Stimulated activated naive CD8-positive, alpha-beta T cell treated with anti-CD3 and anti-CD28 coated beads, Interleukin-15, Interleukin-2, amounts not matched to agents 100 ng/mL and 50 ng/mL, for 24 hours (primary cell): ENCODE results near the gene SPHK1.
A peak's percentile ranks its signal among the peaks of the same experiment; 100 is the strongest.

Source experiments
- H3K27ac Mint-ChIP-seq: one replicate; pipeline ENCODE4 v1.8.0; 2021; ENCODE audit warnings: mild to moderate bottlenecking, mixed read lengths
- H3K27me3 Mint-ChIP-seq: one replicate; pipeline ENCODE4 v1.8.0; 2021; ENCODE audit warnings: mixed read lengths
- H3K36me3 Mint-ChIP-seq: one replicate; pipeline ENCODE4 v1.8.0; 2021; ENCODE audit warnings: low read depth, mixed read lengths
- H3K4me1 Mint-ChIP-seq: one replicate; pipeline ENCODE4 v1.8.0; 2021; ENCODE audit warnings: low read depth, mixed read lengths
- H3K4me3 Mint-ChIP-seq: one replicate; pipeline ENCODE4 v1.8.0; 2021; ENCODE audit warnings: mild to moderate bottlenecking, mixed read lengths
- H3K9me3 Mint-ChIP-seq: one replicate; pipeline ENCODE4 v1.8.0; 2021; ENCODE audit warnings: mixed read lengths

The SPHK1 gene

DNA sequence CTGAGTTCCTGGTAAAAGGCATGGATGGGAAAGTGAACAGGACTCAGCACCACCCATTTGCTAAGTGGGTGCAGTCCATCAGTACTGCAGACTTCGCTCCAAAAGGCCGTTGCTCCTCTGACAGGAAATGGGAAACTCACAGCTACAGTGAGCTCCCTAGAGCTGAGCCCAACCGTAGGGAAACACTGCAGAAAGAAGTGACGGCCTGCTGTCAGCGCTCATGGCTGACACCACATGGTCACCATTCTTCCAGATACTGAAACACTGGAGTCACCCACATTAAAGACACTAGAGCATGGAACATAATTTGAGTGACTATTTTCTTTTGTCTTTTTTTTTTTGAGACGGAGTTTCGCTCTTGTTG lies 36.6 kb downstream of the SPHK1 start:
- Mint-ChIP-seq H3K4me1 (peaks cover 36% of the 10 kb centered on the region), H3K4me3 (no peak overlapping the region), H3K27me3 (no peaks in the 10 kb centered on the region), H3K9me3 (no peaks in the 10 kb centered on the region), H3K27ac (no peak overlapping the region), H3K36me3 (peaks cover 27% of the 10 kb centered on the region)

GRCh38 chr17:76422406-76422805 lies 38.0 kb downstream of the SPHK1 start:
- Mint-ChIP-seq H3K4me1 (peaks cover 47% of the 10 kb centered on the region), H3K36me3 (peaks cover 23% of the 10 kb centered on the region), H3K27ac (no peak overlapping the region), H3K27me3 (no peaks in the 10 kb centered on the region), H3K9me3 (no peaks in the 10 kb centered on the region), H3K4me3 (no peak overlapping the region)

DNA sequence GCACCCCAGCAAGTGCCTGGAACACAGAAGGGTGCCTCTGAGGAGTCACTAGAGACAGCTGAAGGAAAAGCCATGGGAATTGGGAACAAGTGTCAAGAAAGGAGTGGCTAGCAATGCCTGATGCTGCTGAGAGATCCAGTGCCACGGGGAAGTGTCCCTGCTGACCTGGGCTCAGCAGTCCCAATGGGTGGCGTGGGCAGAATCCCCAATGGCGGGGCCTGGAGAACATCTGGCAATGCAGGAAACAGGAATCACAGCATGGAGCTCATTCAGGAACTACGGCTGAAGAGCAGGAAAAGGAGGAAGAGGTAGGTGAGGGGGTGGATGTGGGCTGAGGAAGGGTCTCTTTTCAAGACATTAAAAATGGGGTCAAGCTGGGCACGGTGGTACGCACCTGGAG lies 38.5 kb downstream of the SPHK1 start:
- no peak overlapping the region for H3K4me3 Mint-ChIP-seq
- H3K27ac Mint-ChIP-seq, result peak overlapping the region; percentile 75
- H3K27me3 Mint-ChIP-seq, result no peaks in the 10 kb centered on the region
- peaks cover 18% of the 10 kb centered on the region for H3K36me3 Mint-ChIP-seq
- no peaks in the 10 kb centered on the region for H3K9me3 Mint-ChIP-seq
- peaks cover 47% of the 10 kb centered on the region for H3K4me1 Mint-ChIP-seq

GRCh38 chr17:76426853-76427252 lies 42.4 kb downstream of the SPHK1 start:
- no peak overlapping the region for H3K27ac Mint-ChIP-seq
- no peaks in the 10 kb centered on the region for H3K27me3 Mint-ChIP-seq
- H3K4me1 Mint-ChIP-seq, result peaks cover 58% of the 10 kb centered on the region
- no peak overlapping the region for H3K4me3 Mint-ChIP-seq
- no peaks in the 10 kb centered on the region for H3K9me3 Mint-ChIP-seq
- peaks cover 22% of the 10 kb centered on the region for H3K36me3 Mint-ChIP-seq

DNA sequence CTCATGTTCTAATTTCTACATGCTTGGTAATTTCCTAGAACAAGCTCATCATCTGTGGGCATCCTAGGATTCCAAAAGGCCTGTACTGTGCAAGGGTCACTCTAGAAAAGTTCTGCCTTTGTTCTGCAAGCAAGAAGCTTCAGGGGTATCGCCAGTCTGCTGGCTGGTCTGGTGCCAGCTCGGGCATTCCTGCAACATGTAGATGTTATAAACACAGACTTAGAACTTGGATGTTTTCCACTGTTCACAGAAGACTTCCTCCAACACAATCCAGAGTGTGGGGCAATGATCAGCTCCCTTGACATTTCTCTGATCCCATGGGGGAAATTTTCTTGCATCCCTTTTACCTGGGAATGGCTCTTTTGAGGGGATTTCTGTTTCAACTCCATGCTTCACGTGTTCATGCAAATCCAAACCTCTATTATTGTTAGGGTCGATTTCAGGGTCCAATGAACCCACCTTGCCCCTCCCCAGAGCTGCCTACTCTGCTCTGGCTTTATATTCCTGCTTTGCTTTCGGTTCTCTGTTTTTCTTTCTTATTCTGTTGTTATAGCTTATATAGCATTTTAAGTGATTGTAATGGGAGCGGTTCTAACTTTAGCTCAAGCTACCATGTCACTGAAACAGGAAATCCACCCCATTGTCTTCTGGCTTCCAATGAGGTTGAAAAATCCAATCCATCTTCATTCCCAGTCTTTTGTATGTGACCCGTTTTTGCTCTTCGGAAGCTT lies 43.3 kb downstream of the SPHK1 start:
- Mint-ChIP-seq H3K9me3 (no peaks in the 10 kb centered on the region), H3K4me1 (peaks cover 62% of the 10 kb centered on the region), H3K27ac (no peak overlapping the region), H3K27me3 (no peaks in the 10 kb centered on the region), H3K36me3 (peaks cover 16% of the 10 kb centered on the region), H3K4me3 (no peak overlapping the region)

- Mint-ChIP-seq H3K27me3 (no peaks in the 10 kb centered on the region), H3K4me3 (no peak overlapping the region)
Measured at GRCh38 chr17:76428511-76428910, 44.1 kb downstream of the SPHK1 start.

DNA sequence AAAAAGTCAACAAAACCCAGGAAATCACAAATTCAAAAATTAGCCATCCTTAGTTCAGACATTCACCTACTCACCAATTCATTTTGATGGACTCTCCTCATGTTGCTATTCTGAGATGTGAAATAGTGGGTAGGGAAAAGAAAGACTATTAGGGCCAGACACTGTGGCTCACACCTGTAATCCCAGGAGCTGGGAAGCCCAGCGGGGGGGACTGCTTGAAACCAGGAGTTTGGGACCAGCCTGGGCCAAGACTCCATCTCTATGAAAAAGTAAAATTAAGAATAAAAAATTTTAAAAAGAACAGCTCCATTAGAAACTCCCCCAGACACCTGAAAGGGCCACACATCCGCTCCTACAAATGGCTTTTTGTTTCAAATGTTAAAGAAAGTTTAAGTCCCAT lies 47.1 kb downstream of the SPHK1 start:
- Mint-ChIP-seq H3K4me1 (peaks cover 65% of the 10 kb centered on the region), H3K4me3 (no peak overlapping the region)

More at GRCh38 chr17:76428511-76428910, 44.1 kb downstream of the SPHK1 start:
- Mint-ChIP-seq H3K36me3 (peaks cover 12% of the 10 kb centered on the region), H3K9me3 (no peaks in the 10 kb centered on the region), H3K27ac (no peak overlapping the region), H3K4me1 (peaks cover 65% of the 10 kb centered on the region)

GRCh38 chr17:76432004-76432403 lies 47.6 kb downstream of the SPHK1 start:
- H3K27me3 Mint-ChIP-seq, result no peaks in the 10 kb centered on the region
- no peaks in the 10 kb centered on the region for H3K9me3 Mint-ChIP-seq
- no peak overlapping the region for H3K4me3 Mint-ChIP-seq
- H3K27ac Mint-ChIP-seq, result no peak overlapping the region
- peaks cover 60% of the 10 kb centered on the region for H3K4me1 Mint-ChIP-seq
- peaks cover 8% of the 10 kb centered on the region for H3K36me3 Mint-ChIP-seq

More for the DNA sequence above, 47.1 kb downstream of the SPHK1 start:
- Mint-ChIP-seq H3K27me3 (no peaks in the 10 kb centered on the region), H3K27ac (no peak overlapping the region), H3K9me3 (no peaks in the 10 kb centered on the region), H3K36me3 (peaks cover 8% of the 10 kb centered on the region)

DNA sequence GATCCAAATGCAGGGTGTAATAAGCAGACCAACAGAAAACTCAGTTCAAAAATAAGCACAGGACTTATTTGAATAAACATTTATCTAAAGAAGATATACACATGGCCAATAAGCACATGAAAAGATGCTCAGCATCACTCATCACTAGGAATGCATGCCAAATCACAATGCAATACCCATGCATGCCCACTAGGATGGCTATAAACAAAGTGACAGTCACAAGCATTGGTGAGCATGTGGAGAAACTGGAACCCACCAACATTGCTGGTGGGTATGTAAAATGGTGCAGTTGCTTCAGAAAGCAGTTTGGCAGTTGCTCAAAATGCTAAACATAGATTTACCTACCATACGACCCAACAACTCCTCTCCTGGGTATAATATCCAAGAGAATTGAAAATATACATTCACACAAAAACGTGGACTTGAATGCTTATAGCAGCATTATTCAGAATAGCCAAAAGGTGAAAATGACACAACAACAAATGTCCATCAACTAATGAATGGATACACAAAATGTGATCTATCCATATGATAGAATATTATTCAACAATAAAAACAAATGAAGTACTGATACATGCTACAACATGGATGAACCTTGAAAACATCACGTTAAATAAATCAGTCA lies 48.4 kb downstream of the SPHK1 start:
- Mint-ChIP-seq H3K27ac (no peak overlapping the region), H3K4me3 (no peak overlapping the region), H3K36me3 (peaks cover 8% of the 10 kb centered on the region), H3K27me3 (no peaks in the 10 kb centered on the region), H3K4me1 (peaks cover 55% of the 10 kb centered on the region), H3K9me3 (no peaks in the 10 kb centered on the region)

GRCh38 chr17:76433693-76434092 lies 49.3 kb downstream of the SPHK1 start:
- Mint-ChIP-seq H3K9me3 (no peaks in the 10 kb centered on the region), H3K4me1 (peaks cover 49% of the 10 kb centered on the region), H3K27me3 (no peaks in the 10 kb centered on the region), H3K27ac (no peak overlapping the region), H3K36me3 (peaks cover 8% of the 10 kb centered on the region), H3K4me3 (no peak overlapping the region)

GRCh38 chr17:76434870-76435269 lies 50.5 kb downstream of the SPHK1 start:
- H3K4me1 Mint-ChIP-seq, result peaks cover 49% of the 10 kb centered on the region
- peaks cover 6% of the 10 kb centered on the region for H3K36me3 Mint-ChIP-seq
- H3K27ac Mint-ChIP-seq, result no peak overlapping the region
- no peaks in the 10 kb centered on the region for H3K9me3 Mint-ChIP-seq
- H3K4me3 Mint-ChIP-seq, result no peak overlapping the region
- H3K27me3 Mint-ChIP-seq, result no peaks in the 10 kb centered on the region

GRCh38 chr17:76435751-76436150 lies 51.3 kb downstream of the SPHK1 start:
- Mint-ChIP-seq H3K36me3 (peaks cover 3% of the 10 kb centered on the region), H3K27ac (no peak overlapping the region), H3K27me3 (no peaks in the 10 kb centered on the region), H3K4me3 (no peak overlapping the region), H3K9me3 (no peaks in the 10 kb centered on the region), H3K4me1 (peaks cover 43% of the 10 kb centered on the region)
